GM21526 (cell line): ENCODE data around the gene ATG13.

ENCODE experiments used
- ATAC-seq: cut with Tn5 transposase; IDR thresholded peaks from one replicate; pipeline ENCODE4 v1.9.1; 2021; ENCODE audit warnings: moderate library complexity; ENCODE audit not compliant: unreplicated experiment, low FRiP score

The ATG13 gene

GRCh38 chr11:46674463-46675287, 57.3 kb downstream of the ATG13 start:
- no peak for ATAC-seq

- no peak for ATAC-seq
Observed at GRCh38 chr11:46675288-46675851, 58.0 kb downstream of the ATG13 start.

GRCh38 chr11:46675949-46676348, 58.6 kb downstream of the ATG13 start:
- ATAC-seq = no peak

GRCh38 chr11:46676436-46677158, 59.2 kb downstream of the ATG13 start:
- no peak for ATAC-seq

GRCh38 chr11:46677169-46677568, 59.8 kb downstream of the ATG13 start:
- ATAC-seq = no peak

- ATAC-seq = no peak
Observed at GRCh38 chr11:46677991-46678740, 60.8 kb downstream of the ATG13 start.

- no peak for ATAC-seq
Observed at GRCh38 chr11:46678741-46679130, 61.4 kb downstream of the ATG13 start.

- ATAC-seq = no peak
Observed at GRCh38 chr11:46679241-46680163, 62.1 kb downstream of the ATG13 start.

GRCh38 chr11:46680164-46680760, 62.9 kb downstream of the ATG13 start:
- no peak for ATAC-seq

- ATAC-seq = no peak
Observed at GRCh38 chr11:46680815-46681214, 63.5 kb downstream of the ATG13 start.

GRCh38 chr11:46681814-46682213, 64.5 kb downstream of the ATG13 start:
- no peak for ATAC-seq

GRCh38 chr11:46682773-46683752, 65.7 kb downstream of the ATG13 start:
- ATAC-seq = no peak

- ATAC-seq = no peak
Observed at GRCh38 chr11:46684367-46684766, 67.0 kb downstream of the ATG13 start.

- ATAC-seq = no peak
Observed at GRCh38 chr11:46686886-46687795, 69.8 kb downstream of the ATG13 start.

- no peak for ATAC-seq
Observed at GRCh38 chr11:46690702-46691101, 73.3 kb downstream of the ATG13 start.

- no peak for ATAC-seq
Observed at GRCh38 chr11:46692450-46692849, 75.1 kb downstream of the ATG13 start.

- no peak for ATAC-seq
Observed at GRCh38 chr11:46693597-46694012, 76.3 kb downstream of the ATG13 start.
